HepG2 (cell line): ENCODE results near the gene ALKBH2. TPM values are rescaled to one million over a fixed set of nuclear protein-coding genes. Genes with fewer than 3 reads are reported as not detected.

Source experiments
- KMT2A ChIP-seq: sonication (generic); formaldehyde crosslinking; IDR thresholded peaks from 2 replicates; pipeline ENCODE4 v1.4.0; 2020; ENCODE audit warnings: missing genetic modification reagents
- MED1 ChIP-seq: sonication (generic); formaldehyde crosslinking; IDR thresholded peaks from 2 replicates; pipeline ENCODE4 v1.4.0; 2020; ENCODE audit warnings: missing genetic modification reagents
- PHF21A ChIP-seq: sonication (generic); formaldehyde crosslinking; IDR thresholded peaks from 2 replicates; pipeline ENCODE4 v1.5.0; 2020; ENCODE audit warnings: mild to moderate bottlenecking, missing genetic modification reagents
- PHF8 ChIP-seq: sonication (generic); formaldehyde crosslinking; IDR thresholded peaks from 2 replicates; pipeline ENCODE4 v1.5.0; 2020; ENCODE audit warnings: missing genetic modification reagents
- RAD51 ChIP-seq: fragments of 450-650 bp; IDR thresholded peaks from 2 replicates; pipeline ENCODE4 v1.6.1; 2016; ENCODE audit warnings: borderline replicate concordance
- SP4 ChIP-seq: sonication (generic); formaldehyde crosslinking; IDR thresholded peaks from 2 replicates; pipeline ENCODE4 v1.8.1; 2023; ENCODE audit warnings: mild to moderate bottlenecking, missing genetic modification reagents
- SP5 ChIP-seq: IDR thresholded peaks from 2 replicates; pipeline ENCODE4 v1.6.1; 2016; ENCODE audit warnings: low read depth, borderline replicate concordance
- ZFX ChIP-seq: sonication (generic); formaldehyde crosslinking; IDR thresholded peaks from 2 replicates; pipeline ENCODE4 v1.4.0; 2020; ENCODE audit warnings: mild to moderate bottlenecking, low read depth, missing genetic modification reagents, moderate library complexity
- ZNF230 ChIP-seq: sonication (generic); formaldehyde crosslinking; IDR thresholded peaks from 2 replicates; pipeline ENCODE4 v1.4.0; 2020; ENCODE audit warnings: mild to moderate bottlenecking, missing genetic modification reagents
- ZNF335 ChIP-seq: sonication (generic); formaldehyde crosslinking; IDR thresholded peaks from 2 replicates; pipeline ENCODE4 v1.4.0; 2020; ENCODE audit warnings: missing genetic modification reagents
- ZNF746 ChIP-seq: sonication (generic); formaldehyde crosslinking; IDR thresholded peaks from 2 replicates; pipeline ENCODE4 v1.8.0; 2022; ENCODE audit warnings: mild to moderate bottlenecking, missing genetic modification reagents
- polyA plus RNA-seq, 8 experiments: library from polyadenylated mRNA; depleted of rRNA in 3 of 8; stranded (reverse) in 7 of 8; unstranded in 1 of 8; fragments of >200 nt; fragmentation: Illumina TruSeq in 4 of 8; extraction: Trizol in 4 of 8; gene quantifications; 2 replicates each; pipeline versions ENCODE4 v1.2.1 to v1.2.3, GENCODE V29; 2011 to 2016; ENCODE audit warnings: low read depth in 4 of 8, missing spikeins in 1 of 8, mixed read lengths in 1 of 8; ENCODE audit not compliant: insufficient read depth in 1 of 8
- total RNA-seq, 5 experiments: library from RNA; depleted of rRNA; stranded (reverse); fragments of >200 nt; fragmentation: Illumina TruSeq; extraction: Trizol; gene quantifications; 2 replicates each; pipeline ENCODE4 v1.2.3, GENCODE V29; 2016; ENCODE audit warnings: low read depth in 1 of 5
- TF ChIP-seq, protein P1 (sequence below): sonication (generic); formaldehyde crosslinking; IDR thresholded peaks from 2 replicates; pipeline ENCODE4 v1.4.0; 2020; ENCODE audit warnings: mild to moderate bottlenecking, missing genetic modification reagents, borderline replicate concordance
- TF ChIP-seq, protein P2 (sequence below): sonication (generic); formaldehyde crosslinking; conservative IDR thresholded peaks from 2 replicates; pipeline ENCODE4 v1.4.0; 2020; ENCODE audit warnings: missing genetic modification reagents
- TF ChIP-seq, protein P3 (sequence below): sonication (generic); formaldehyde crosslinking; IDR thresholded peaks from 2 replicates; pipeline ENCODE4 v1.4.0; 2020; ENCODE audit warnings: mild to moderate bottlenecking, missing genetic modification reagents
- TF ChIP-seq, protein P4 (sequence below): sonication (generic); formaldehyde crosslinking; IDR thresholded peaks from 2 replicates; pipeline ENCODE4 v1.9.0; 2022; ENCODE audit warnings: missing genetic modification reagents, mild to moderate bottlenecking, borderline replicate concordance
- TF ChIP-seq, protein P5 (sequence below): sonication (generic); formaldehyde crosslinking; IDR thresholded peaks from 2 replicates; pipeline ENCODE4 v1.9.0; 2022; ENCODE audit warnings: low read depth, missing genetic modification reagents

Gene ALKBH2
- total and polyA plus RNA-seq, 2 of the 13 experiments (the other 11 are each of a cell fraction or from before 2014, with no cell fraction given): 21.0 to 40.5 TPM

DNA sequence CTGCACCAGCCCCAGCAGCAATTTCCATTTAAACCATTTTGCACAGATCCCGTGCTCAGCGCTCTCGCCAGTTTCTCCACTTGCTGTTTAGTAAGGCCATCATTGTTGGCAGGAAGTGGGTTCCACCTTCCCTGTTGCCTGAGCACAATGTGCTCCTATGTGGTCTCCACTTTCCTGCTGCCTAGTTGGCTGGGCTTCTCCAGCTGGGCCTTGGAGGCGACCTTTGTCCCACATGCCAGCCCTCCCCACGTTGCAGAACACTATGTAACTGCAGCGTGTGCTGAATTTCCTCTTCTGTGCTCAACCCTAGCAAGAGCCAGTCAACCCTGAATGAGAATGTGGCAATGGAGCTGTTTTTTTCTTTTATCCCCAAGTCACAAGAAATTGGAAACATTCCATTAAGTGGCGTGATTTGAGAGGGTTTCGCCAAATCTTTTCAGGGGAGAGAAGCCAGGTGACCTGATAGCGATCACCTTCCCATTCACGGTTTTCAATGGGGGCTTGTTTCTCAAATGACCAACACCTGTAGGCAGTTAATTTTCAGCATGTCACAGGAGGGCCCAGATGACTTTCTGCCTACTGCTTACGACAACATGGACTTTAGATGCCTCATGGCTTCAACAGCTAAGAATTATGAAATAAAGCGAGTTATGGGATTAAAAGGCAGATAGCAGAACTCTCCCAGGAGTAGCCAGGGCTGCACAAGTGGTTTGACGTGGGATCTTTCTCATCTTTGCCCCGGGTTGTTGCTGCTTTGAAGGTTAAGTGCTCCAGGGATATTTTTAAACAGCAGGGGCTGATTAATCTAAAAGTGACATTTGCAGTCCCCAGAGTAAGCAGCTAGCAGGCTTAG, 22.7 kb upstream of the ALKBH2 start, which contains the start of gene ACACB (continued):
- TF ChIP-seq, protein P1, sequence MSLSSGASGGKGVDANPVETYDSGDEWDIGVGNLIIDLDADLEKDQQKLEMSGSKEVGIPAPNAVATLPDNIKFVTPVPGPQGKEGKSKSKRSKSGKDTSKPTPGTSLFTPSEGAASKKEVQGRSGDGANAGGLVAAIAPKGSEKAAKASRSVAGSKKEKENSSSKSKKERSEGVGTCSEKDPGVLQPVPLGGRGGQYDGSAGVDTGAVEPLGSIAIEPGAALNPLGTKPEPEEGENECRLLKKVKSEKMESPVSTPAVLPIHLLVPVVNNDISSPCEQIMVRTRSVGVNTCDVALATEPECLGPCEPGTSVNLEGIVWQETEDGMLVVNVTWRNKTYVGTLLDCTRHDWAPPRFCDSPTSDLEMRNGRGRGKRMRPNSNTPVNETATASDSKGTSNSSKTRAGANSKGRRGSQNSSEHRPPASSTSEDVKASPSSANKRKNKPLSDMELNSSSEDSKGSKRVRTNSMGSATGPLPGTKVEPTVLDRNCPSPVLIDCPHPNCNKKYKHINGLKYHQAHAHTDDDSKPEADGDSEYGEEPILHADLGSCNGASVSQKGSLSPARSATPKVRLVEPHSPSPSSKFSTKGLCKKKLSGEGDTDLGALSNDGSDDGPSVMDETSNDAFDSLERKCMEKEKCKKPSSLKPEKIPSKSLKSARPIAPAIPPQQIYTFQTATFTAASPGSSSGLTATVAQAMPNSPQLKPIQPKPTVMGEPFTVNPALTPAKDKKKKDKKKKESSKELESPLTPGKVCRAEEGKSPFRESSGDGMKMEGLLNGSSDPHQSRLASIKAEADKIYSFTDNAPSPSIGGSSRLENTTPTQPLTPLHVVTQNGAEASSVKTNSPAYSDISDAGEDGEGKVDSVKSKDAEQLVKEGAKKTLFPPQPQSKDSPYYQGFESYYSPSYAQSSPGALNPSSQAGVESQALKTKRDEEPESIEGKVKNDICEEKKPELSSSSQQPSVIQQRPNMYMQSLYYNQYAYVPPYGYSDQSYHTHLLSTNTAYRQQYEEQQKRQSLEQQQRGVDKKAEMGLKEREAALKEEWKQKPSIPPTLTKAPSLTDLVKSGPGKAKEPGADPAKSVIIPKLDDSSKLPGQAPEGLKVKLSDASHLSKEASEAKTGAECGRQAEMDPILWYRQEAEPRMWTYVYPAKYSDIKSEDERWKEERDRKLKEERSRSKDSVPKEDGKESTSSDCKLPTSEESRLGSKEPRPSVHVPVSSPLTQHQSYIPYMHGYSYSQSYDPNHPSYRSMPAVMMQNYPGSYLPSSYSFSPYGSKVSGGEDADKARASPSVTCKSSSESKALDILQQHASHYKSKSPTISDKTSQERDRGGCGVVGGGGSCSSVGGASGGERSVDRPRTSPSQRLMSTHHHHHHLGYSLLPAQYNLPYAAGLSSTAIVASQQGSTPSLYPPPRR: peak; percentile 59; the same call in 1 of the 2 replicates
- peak; percentile 37 for TF ChIP-seq PHF8 (CRISPR knock-in tag)
- no peak for TF ChIP-seq ZNF230 (CRISPR knock-in tag)
- peak; percentile 78 for TF ChIP-seq KMT2A (CRISPR knock-in tag)
- TF ChIP-seq RAD51: no peak
- TF ChIP-seq PHF21A (CRISPR knock-in tag): peak; percentile 75; the same call in 1 of the 2 replicates
- peak; percentile 79 for TF ChIP-seq MED1
- no peak for TF ChIP-seq SP5 (CRISPR knock-in tag)
- TF ChIP-seq, protein P2, sequence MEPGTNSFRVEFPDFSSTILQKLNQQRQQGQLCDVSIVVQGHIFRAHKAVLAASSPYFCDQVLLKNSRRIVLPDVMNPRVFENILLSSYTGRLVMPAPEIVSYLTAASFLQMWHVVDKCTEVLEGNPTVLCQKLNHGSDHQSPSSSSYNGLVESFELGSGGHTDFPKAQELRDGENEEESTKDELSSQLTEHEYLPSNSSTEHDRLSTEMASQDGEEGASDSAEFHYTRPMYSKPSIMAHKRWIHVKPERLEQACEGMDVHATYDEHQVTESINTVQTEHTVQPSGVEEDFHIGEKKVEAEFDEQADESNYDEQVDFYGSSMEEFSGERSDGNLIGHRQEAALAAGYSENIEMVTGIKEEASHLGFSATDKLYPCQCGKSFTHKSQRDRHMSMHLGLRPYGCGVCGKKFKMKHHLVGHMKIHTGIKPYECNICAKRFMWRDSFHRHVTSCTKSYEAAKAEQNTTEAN (CRISPR knock-in tag): peak; percentile 74; the same call in 1 of the 2 replicates
- no peak for TF ChIP-seq SP4 (CRISPR knock-in tag)
- TF ChIP-seq ZFX (CRISPR knock-in tag): peak; percentile 84
- TF ChIP-seq, protein P3, sequence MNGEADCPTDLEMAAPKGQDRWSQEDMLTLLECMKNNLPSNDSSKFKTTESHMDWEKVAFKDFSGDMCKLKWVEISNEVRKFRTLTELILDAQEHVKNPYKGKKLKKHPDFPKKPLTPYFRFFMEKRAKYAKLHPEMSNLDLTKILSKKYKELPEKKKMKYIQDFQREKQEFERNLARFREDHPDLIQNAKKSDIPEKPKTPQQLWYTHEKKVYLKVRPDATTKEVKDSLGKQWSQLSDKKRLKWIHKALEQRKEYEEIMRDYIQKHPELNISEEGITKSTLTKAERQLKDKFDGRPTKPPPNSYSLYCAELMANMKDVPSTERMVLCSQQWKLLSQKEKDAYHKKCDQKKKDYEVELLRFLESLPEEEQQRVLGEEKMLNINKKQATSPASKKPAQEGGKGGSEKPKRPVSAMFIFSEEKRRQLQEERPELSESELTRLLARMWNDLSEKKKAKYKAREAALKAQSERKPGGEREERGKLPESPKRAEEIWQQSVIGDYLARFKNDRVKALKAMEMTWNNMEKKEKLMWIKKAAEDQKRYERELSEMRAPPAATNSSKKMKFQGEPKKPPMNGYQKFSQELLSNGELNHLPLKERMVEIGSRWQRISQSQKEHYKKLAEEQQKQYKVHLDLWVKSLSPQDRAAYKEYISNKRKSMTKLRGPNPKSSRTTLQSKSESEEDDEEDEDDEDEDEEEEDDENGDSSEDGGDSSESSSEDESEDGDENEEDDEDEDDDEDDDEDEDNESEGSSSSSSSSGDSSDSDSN (CRISPR knock-in tag): peak; percentile 74
- TF ChIP-seq, protein P4, sequence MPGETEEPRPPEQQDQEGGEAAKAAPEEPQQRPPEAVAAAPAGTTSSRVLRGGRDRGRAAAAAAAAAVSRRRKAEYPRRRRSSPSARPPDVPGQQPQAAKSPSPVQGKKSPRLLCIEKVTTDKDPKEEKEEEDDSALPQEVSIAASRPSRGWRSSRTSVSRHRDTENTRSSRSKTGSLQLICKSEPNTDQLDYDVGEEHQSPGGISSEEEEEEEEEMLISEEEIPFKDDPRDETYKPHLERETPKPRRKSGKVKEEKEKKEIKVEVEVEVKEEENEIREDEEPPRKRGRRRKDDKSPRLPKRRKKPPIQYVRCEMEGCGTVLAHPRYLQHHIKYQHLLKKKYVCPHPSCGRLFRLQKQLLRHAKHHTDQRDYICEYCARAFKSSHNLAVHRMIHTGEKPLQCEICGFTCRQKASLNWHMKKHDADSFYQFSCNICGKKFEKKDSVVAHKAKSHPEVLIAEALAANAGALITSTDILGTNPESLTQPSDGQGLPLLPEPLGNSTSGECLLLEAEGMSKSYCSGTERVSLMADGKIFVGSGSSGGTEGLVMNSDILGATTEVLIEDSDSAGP (CRISPR knock-in tag): peak; percentile 76; the same call in 1 of the 2 replicates
- peak; percentile 73; the same call in 1 of the 2 replicates for TF ChIP-seq ZNF335 (CRISPR knock-in tag)
- TF ChIP-seq, protein P5, sequence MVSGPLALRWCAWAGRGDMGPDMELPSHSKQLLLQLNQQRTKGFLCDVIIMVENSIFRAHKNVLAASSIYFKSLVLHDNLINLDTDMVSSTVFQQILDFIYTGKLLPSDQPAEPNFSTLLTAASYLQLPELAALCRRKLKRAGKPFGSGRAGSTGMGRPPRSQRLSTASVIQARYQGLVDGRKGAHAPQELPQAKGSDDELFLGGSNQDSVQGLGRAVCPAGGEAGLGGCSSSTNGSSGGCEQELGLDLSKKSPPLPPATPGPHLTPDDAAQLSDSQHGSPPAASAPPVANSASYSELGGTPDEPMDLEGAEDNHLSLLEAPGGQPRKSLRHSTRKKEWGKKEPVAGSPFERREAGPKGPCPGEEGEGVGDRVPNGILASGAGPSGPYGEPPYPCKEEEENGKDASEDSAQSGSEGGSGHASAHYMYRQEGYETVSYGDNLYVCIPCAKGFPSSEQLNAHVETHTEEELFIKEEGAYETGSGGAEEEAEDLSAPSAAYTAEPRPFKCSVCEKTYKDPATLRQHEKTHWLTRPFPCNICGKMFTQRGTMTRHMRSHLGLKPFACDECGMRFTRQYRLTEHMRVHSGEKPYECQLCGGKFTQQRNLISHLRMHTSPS (CRISPR knock-in tag): peak; percentile 74; the same call in 1 of the 2 replicates
- TF ChIP-seq ZNF746 (CRISPR knock-in tag): peak; percentile 90
